Mesenchymal stem cell (in vitro differentiated cells and primary cell): ENCODE data around the gene PTPRN2.
"Not testable (repeated sequence)": the region's sequence is repeated elsewhere in the genome, so short reads cannot be mapped to it uniquely, and the experiment has no call there.

ENCODE experiments used
- DNase-seq: peaks from one replicate; pipeline ENCODE4 v3.0.0-alpha.2; 2013
- H2AFZ ChIP-seq: one replicate; pipeline ENCODE4 v1.6.1; 2013; ENCODE audit warnings: low read depth, mild to moderate bottlenecking, control low read depth, inconsistent platforms, low read length, moderate library complexity
- H2AK5ac ChIP-seq: 2 replicates; pipeline ENCODE4 v1.6.1; 2013; ENCODE audit warnings: low read length, moderate library complexity, mild to moderate bottlenecking, inconsistent platforms; ENCODE audit not compliant: severe bottlenecking
- H2BK120ac ChIP-seq: one replicate; pipeline ENCODE4 v1.6.1; 2013; ENCODE audit warnings: low read depth, mild to moderate bottlenecking, inconsistent platforms, low read length, moderate library complexity
- H2BK12ac ChIP-seq, 2 experiments: one replicate each; pipeline ENCODE4 v1.6.1; 2013; ENCODE audit warnings: inconsistent platforms in 2 of 2, low read length in 2 of 2, mild to moderate bottlenecking in 2 of 2, moderate library complexity in 2 of 2, control low read depth in 1 of 2
- H2BK15ac ChIP-seq: one replicate; pipeline ENCODE4 v1.6.1; 2013; ENCODE audit warnings: mild to moderate bottlenecking, low read depth, inconsistent platforms; ENCODE audit not compliant: poor library complexity, severe bottlenecking
- H2BK5ac ChIP-seq: 2 replicates; pipeline ENCODE4 v1.6.1; 2013; ENCODE audit warnings: low read depth, mild to moderate bottlenecking, low read length, control low read depth, inconsistent platforms; ENCODE audit not compliant: poor library complexity, severe bottlenecking
- H3K14ac ChIP-seq, 2 experiments: one replicate each; pipeline ENCODE4 v1.6.1; 2013; ENCODE audit warnings: inconsistent platforms in 2 of 2, low read length in 2 of 2, control low read depth in 1 of 2, mild to moderate bottlenecking in 1 of 2, moderate library complexity in 1 of 2
- H3K18ac ChIP-seq, 2 experiments: one replicate each; pipeline ENCODE4 v1.6.1; 2013; ENCODE audit warnings: inconsistent platforms in 2 of 2, low read length in 2 of 2, control low read depth in 1 of 2, low read depth in 1 of 2, mild to moderate bottlenecking in 1 of 2
- H3K23ac ChIP-seq, 2 experiments: one replicate each; pipeline ENCODE4 v1.6.1; 2013; ENCODE audit warnings: inconsistent platforms in 2 of 2, low read length in 2 of 2, mild to moderate bottlenecking in 2 of 2, moderate library complexity in 2 of 2, control low read depth in 1 of 2
- H3K27ac ChIP-seq: 2 replicates; pipeline ENCODE4 v1.5.1; 2013; ENCODE audit warnings: mild to moderate bottlenecking, moderate library complexity, low read length, control low read depth, inconsistent platforms; ENCODE audit not compliant: poor library complexity, severe bottlenecking
- H3K27me3 ChIP-seq, 2 experiments: 2 replicates each; pipeline versions ENCODE4 v1.6.1 to v1.7.0; 2013; ENCODE audit warnings: low read length in 2 of 2, mild to moderate bottlenecking in 2 of 2, moderate library complexity in 2 of 2, control low read depth in 1 of 2, inconsistent platforms in 1 of 2; ENCODE audit not compliant: control insufficient read depth in 1 of 2, insufficient read depth in 1 of 2
- H3K36me3 ChIP-seq, 2 experiments: 2 replicates each; pipeline versions ENCODE4 v1.6.1 to v1.7.0; 2013; ENCODE audit warnings: low read length in 2 of 2, control low read depth in 1 of 2, inconsistent platforms in 1 of 2, low read depth in 1 of 2, mild to moderate bottlenecking in 1 of 2; ENCODE audit not compliant: insufficient read depth in 2 of 2, control insufficient read depth in 1 of 2
- H3K4ac ChIP-seq, 2 experiments: one replicate each; pipeline ENCODE4 v1.6.1; 2013; ENCODE audit warnings: inconsistent platforms in 2 of 2, low read length in 2 of 2, mild to moderate bottlenecking in 2 of 2, moderate library complexity in 2 of 2, control low read depth in 1 of 2, low read depth in 1 of 2
- H3K4me1 ChIP-seq: 2 replicates; pipeline ENCODE4 v1.6.1; 2013; ENCODE audit warnings: low read depth, low read length, control low read depth; ENCODE audit not compliant: control insufficient read depth, insufficient read depth
- H3K4me2 ChIP-seq: 2 replicates; pipeline ENCODE4 v1.6.1; 2013; ENCODE audit warnings: low read length, mild to moderate bottlenecking, inconsistent platforms; ENCODE audit not compliant: poor library complexity, severe bottlenecking
- H3K4me3 ChIP-seq, 2 experiments: 2 replicates each; pipeline versions ENCODE4 v1.5.1 to v1.7.0; 2013; ENCODE audit warnings: low read length in 2 of 2, mild to moderate bottlenecking in 2 of 2, control low read depth in 1 of 2, low read depth in 1 of 2; ENCODE audit not compliant: insufficient read depth in 1 of 2
- H3K79me1 ChIP-seq: replicated peaks from 2 replicates; pipeline ENCODE4 v1.6.1; 2013; ENCODE audit warnings: mild to moderate bottlenecking, control low read depth, low read length, inconsistent platforms; ENCODE audit not compliant: poor library complexity, severe bottlenecking
- H3K9ac ChIP-seq: 2 replicates; pipeline ENCODE4 v1.7.0; 2013; ENCODE audit warnings: mild to moderate bottlenecking, low read length, moderate library complexity
- H3K9me3 ChIP-seq: 2 replicates; pipeline ENCODE4 v1.7.0; 2013; ENCODE audit warnings: mild to moderate bottlenecking, low read length; ENCODE audit not compliant: control insufficient read depth
- H4K8ac ChIP-seq: one replicate; pipeline ENCODE4 v1.6.1; 2013; ENCODE audit warnings: inconsistent platforms, mild to moderate bottlenecking, low read length, moderate library complexity
- H4K91ac ChIP-seq: one replicate; pipeline ENCODE4 v1.6.1; 2013; ENCODE audit warnings: mild to moderate bottlenecking, low read length, inconsistent platforms
- WGBS: methylation state at CpG from one replicate; pipeline ENCODE4 v1.1.7; 2013; ENCODE audit warnings: mixed read lengths; 5-methylcytosine and 5-hydroxymethylcytosine counted together

Gene PTPRN2

GRCh38 chr7:158534598-158534997 is 53.0 kb downstream of the PTPRN2 start:
- WGBS = 74% methylated on average over 12 of the region's 16 CpGs
- H3K9ac ChIP-seq = no peak overlapping the region
- peaks cover 0 to 14% of the 10 kb centered on the region in 2 experiments for H3K27me3 ChIP-seq
- H4K8ac ChIP-seq = no peak overlapping the region
- H4K91ac ChIP-seq = no peak overlapping the region
- no peaks in the 10 kb centered on the region for H3K79me1 ChIP-seq
- no peak overlapping the region for H3K4me3 ChIP-seq
- no peak overlapping the region for H2AK5ac ChIP-seq
- H2AFZ ChIP-seq = no peak overlapping the region
- no peaks in the 10 kb centered on the region for H3K9me3 ChIP-seq
- H3K4ac ChIP-seq = no peak overlapping the region
- H3K4me2 ChIP-seq = no peak overlapping the region
- DNase-seq = no peak
- no peaks in the 10 kb centered on the region for H3K4me1 ChIP-seq
- no peak overlapping the region for H2BK120ac ChIP-seq
- H3K23ac ChIP-seq = no peak overlapping the region
- no peak overlapping the region for H3K14ac ChIP-seq
- no peak overlapping the region for H2BK5ac ChIP-seq
- no peak overlapping the region for H3K27ac ChIP-seq
- H3K18ac ChIP-seq = no peak overlapping the region
- H2BK15ac ChIP-seq = no peak overlapping the region
- H3K36me3 ChIP-seq = peaks cover 0 to under 1% of the 10 kb centered on the region in 2 experiments
- no peak overlapping the region for H2BK12ac ChIP-seq

GRCh38 chr7:158534134-158534515 is 53.5 kb downstream of the PTPRN2 start:
- H2AFZ ChIP-seq, H2BK12ac ChIP-seq, H3K36me3 ChIP-seq, H4K8ac ChIP-seq, H3K4me2 ChIP-seq, H3K4me3 ChIP-seq, H2AK5ac ChIP-seq, H3K9me3 ChIP-seq, H3K4me1 ChIP-seq, DNase-seq, H2BK120ac ChIP-seq, H3K4ac ChIP-seq, H3K14ac ChIP-seq, H3K18ac ChIP-seq, H2BK15ac ChIP-seq, H3K23ac ChIP-seq, H3K9ac ChIP-seq, H2BK5ac ChIP-seq, H3K27ac ChIP-seq, H3K79me1 ChIP-seq, H4K91ac ChIP-seq: not testable (repeated sequence)
- H3K27me3 ChIP-seq = peaks cover 0 to 14% of the 10 kb centered on the region in 2 experiments
- WGBS = 78% methylated on average over 12 of the region's 12 CpGs

GRCh38 chr7:158533386-158534133 is 54.1 kb downstream of the PTPRN2 start:
- H3K4me2 ChIP-seq = no peak overlapping the region
- no peak overlapping the region for H3K9ac ChIP-seq
- no peaks in the 10 kb centered on the region for H3K36me3 ChIP-seq
- no peak overlapping the region for H3K27ac ChIP-seq
- no peak overlapping the region for H2BK15ac ChIP-seq
- no peaks in the 10 kb centered on the region for H3K4me1 ChIP-seq
- H2AFZ ChIP-seq = no peak overlapping the region
- no peak overlapping the region for H3K18ac ChIP-seq
- DNase-seq = no peak
- WGBS = 84% methylated on average over 26 of the region's 26 CpGs
- H3K4ac ChIP-seq = no peak overlapping the region
- H3K4me3 ChIP-seq = no peak overlapping the region
- H3K23ac ChIP-seq = no peak overlapping the region
- H3K79me1 ChIP-seq = no peaks in the 10 kb centered on the region
- H2BK5ac ChIP-seq = no peak overlapping the region
- no peak overlapping the region for H4K91ac ChIP-seq
- H4K8ac ChIP-seq = no peak overlapping the region
- no peak overlapping the region for H2BK120ac ChIP-seq
- no peak overlapping the region for H2AK5ac ChIP-seq
- no peaks in the 10 kb centered on the region for H3K9me3 ChIP-seq
- H3K27me3 ChIP-seq = peaks cover 0 to 13% of the 10 kb centered on the region in 2 experiments
- no peak overlapping the region for H2BK12ac ChIP-seq
- H3K14ac ChIP-seq = no peak overlapping the region

- Histone ChIP-seq H2BK120ac (no peak overlapping the region), H3K18ac (no peak overlapping the region), H2BK15ac (no peak overlapping the region), H2BK12ac (no peak overlapping the region), H3K4me1 (no peaks in the 10 kb centered on the region), H3K23ac (no peak overlapping the region), H3K9ac (no peak overlapping the region), H3K4me2 (no peak overlapping the region), H3K27me3 (peaks cover 0 to 8% of the 10 kb centered on the region in 2 experiments), H3K27ac (no peak overlapping the region), H3K79me1 (no peaks in the 10 kb centered on the region), H3K4ac (no peak overlapping the region), H3K14ac (no peak overlapping the region), H2BK5ac (no peak overlapping the region), H4K8ac (no peak overlapping the region), H2AFZ (no peak overlapping the region), H3K9me3 (no peaks in the 10 kb centered on the region), H2AK5ac (no peak overlapping the region), H3K4me3 (no peak overlapping the region), H3K36me3 (no peaks in the 10 kb centered on the region), H4K91ac (no peak overlapping the region)
- no peak for DNase-seq
- 79% methylated on average over 17 of the region's 17 CpGs for WGBS
Observed at GRCh38 chr7:158532093-158532627, 55.5 kb downstream of the PTPRN2 start.
